ENCODE results near the gene SWT1. TPM values are rescaled to one million over a fixed set of nuclear protein-coding genes. Genes with fewer than 3 reads are reported as not detected.

The SWT1 gene
- polyA plus RNA-seq, 1 of the 3 experiments (the other 2 are of a cell fraction): 1.1 TPM

GRCh38 chr1:185158800-185159199 is 1.8 kb downstream of the SWT1 start (continued):
- TF ChIP-seq CTCF (IDR thresholded peaks at IDR 0.05) (no peak), MEF2A (IDR thresholded peaks at IDR 0.05; ENCODE audit: borderline replicate concordance, low read depth) (no peak), GATA2 (CRISPR knock-in tag; IDR thresholded peaks at IDR 0.05) (no peak)

GRCh38 chr1:185159966-185160365 is 3.0 kb downstream of the SWT1 start:
- TF ChIP-seq EP300 (IDR thresholded peaks at IDR 0.05; ENCODE audit: borderline replicate concordance in 1 of 2, low read depth in 1 of 2, low read length in 1 of 2) (no peak), NRF1 (IDR thresholded peaks at IDR 0.05; ENCODE audit: low read depth, low read length) (no peak), TAF1 (IDR thresholded peaks at IDR 0.05; ENCODE audit: borderline replicate concordance, low read depth, low read length) (no peak), RXRA (IDR thresholded peaks at IDR 0.05; ENCODE audit: borderline replicate concordance, low read depth) (no peak), IRF3 (IDR thresholded peaks at IDR 0.05; ENCODE audit: low read depth, low read length) (no peak), TCF12 (IDR thresholded peaks at IDR 0.05) (no peak), MEF2A (IDR thresholded peaks at IDR 0.05; ENCODE audit: borderline replicate concordance, low read depth) (no peak), EZH2phosphoT487 (IDR thresholded peaks at IDR 0.05; ENCODE audit: borderline replicate concordance, low read depth) (no peak)
- no peak overlapping the region for H3K4me2 ChIP-seq
- ChIA-PET POLR2A (interaction anchor here (0.7 kb wide), 1 partner anchor 143 kb away, joined by 5 read pairs; no protein-coding TSS in a partner anchor), CTCF (interaction anchor here (0.6 to 8.7 kb wide), 4 partner anchors 10 to 437 kb away, joined by 3 to 75 read pairs (median 4); no protein-coding TSS in a partner anchor)
- H3K9me2 ChIP-seq: no peaks in the 10 kb centered on the region
- no peaks in the 10 kb centered on the region for H3K9me3 ChIP-seq
- WGBS (ENCODE audit: low lambda C conversion rate): 95% methylated on average over 3 of the region's 3 CpGs
- H3K79me2 ChIP-seq (ENCODE audit: insufficient read depth): peaks cover 33% of the 10 kb centered on the region
- H4K20me1 ChIP-seq (ENCODE audit: insufficient read depth): no peaks in the 10 kb centered on the region
- DNase-seq: no peak
- peaks cover 3 to 13% of the 10 kb centered on the region in 2 experiments for H3K36me3 ChIP-seq (replicated peaks in 1 of 2; ENCODE audit: control insufficient read depth in 1 of 2, insufficient read depth in 2 of 2, low read length in 1 of 2)
- H2AFZ ChIP-seq (ENCODE audit: low read depth): no peak overlapping the region
- no peaks in the 10 kb centered on the region for H3K27me3 ChIP-seq (ENCODE audit: insufficient read depth)
- H3F3A ChIP-seq (replicated peaks; ENCODE audit: insufficient read depth): peaks cover 5% of the 10 kb centered on the region
- H3K4me1 ChIP-seq (ENCODE audit: control insufficient read depth in 1 of 2, insufficient read depth in 2 of 2, low read depth in 1 of 2, low read length in 1 of 2): peaks cover 5 to 16% of the 10 kb centered on the region in 2 experiments; a peak in 3 of 4 replicates
- H3K27ac ChIP-seq (ENCODE audit: low read depth in 2 of 2, low read length in 1 of 2): no peak overlapping the region
- no peak overlapping the region for H3K4me3 ChIP-seq (ENCODE audit: low read depth in 2 of 2, low read length in 1 of 2)
- H3K9ac ChIP-seq: no peak overlapping the region

GRCh38 chr1:185162491-185162890 is 5.5 kb downstream of the SWT1 start:
- no peak overlapping the region for H2AFZ ChIP-seq (ENCODE audit: low read depth)
- no peak overlapping the region for H3K9ac ChIP-seq
- H3K4me3 ChIP-seq (ENCODE audit: low read depth in 2 of 2, low read length in 1 of 2): no peak overlapping the region
- DNase-seq: no peak
- H3K79me2 ChIP-seq (ENCODE audit: insufficient read depth): peaks cover 19% of the 10 kb centered on the region
- no peak overlapping the region for H3K4me2 ChIP-seq
- H3K4me1 ChIP-seq (ENCODE audit: control insufficient read depth in 1 of 2, insufficient read depth in 2 of 2, low read depth in 1 of 2, low read length in 1 of 2): peaks cover 0 to 9% of the 10 kb centered on the region in 2 experiments; a peak in 2 of 4 replicates
- no peaks in the 10 kb centered on the region for H4K20me1 ChIP-seq (ENCODE audit: insufficient read depth)
- POLR2A ChIA-PET: no interaction called here
- H3K27me3 ChIP-seq (ENCODE audit: insufficient read depth): no peaks in the 10 kb centered on the region
- CTCF ChIA-PET: no interaction called here
- peaks cover 3 to 31% of the 10 kb centered on the region in 2 experiments for H3K36me3 ChIP-seq (replicated peaks in 1 of 2; ENCODE audit: control insufficient read depth in 1 of 2, insufficient read depth in 2 of 2, low read length in 1 of 2)
- WGBS (ENCODE audit: low lambda C conversion rate): 85% methylated on average over 4 of the region's 4 CpGs
- no peaks in the 10 kb centered on the region for H3K9me2 ChIP-seq
- no peaks in the 10 kb centered on the region for H3K9me3 ChIP-seq
- H3F3A ChIP-seq (replicated peaks; ENCODE audit: insufficient read depth): no peaks in the 10 kb centered on the region
- H3K27ac ChIP-seq (ENCODE audit: low read depth in 2 of 2, low read length in 1 of 2): no peak overlapping the region
- no peak for TF ChIP-seq FOSL2 (IDR thresholded peaks at IDR 0.05; ENCODE audit: borderline replicate concordance, low read depth)
- TF ChIP-seq POLR2AphosphoS5 (IDR thresholded peaks at IDR 0.05; ENCODE audit: low read depth, low read length): no peak
- no peak for TF ChIP-seq NFIC (IDR thresholded peaks at IDR 0.05; ENCODE audit: borderline replicate concordance)
- no peak for TF ChIP-seq MXI1 (IDR thresholded peaks at IDR 0.05; ENCODE audit: low read depth, low read length)
- TF ChIP-seq RXRA (IDR thresholded peaks at IDR 0.05; ENCODE audit: borderline replicate concordance, low read depth): no peak
- no peak for TF ChIP-seq SIN3A (IDR thresholded peaks at IDR 0.05; ENCODE audit: borderline replicate concordance, low read depth, low read length)
- TF ChIP-seq REST (IDR thresholded peaks at IDR 0.05; ENCODE audit: low read depth, low read length): no peak
- no peak for TF ChIP-seq GABPA (IDR thresholded peaks at IDR 0.05; ENCODE audit: low read depth)
- TF ChIP-seq TCF12 (IDR thresholded peaks at IDR 0.05): no peak
- TF ChIP-seq NRF1 (IDR thresholded peaks at IDR 0.05; ENCODE audit: low read depth, low read length): no peak
- TF ChIP-seq EZH2phosphoT487 (IDR thresholded peaks at IDR 0.05; ENCODE audit: borderline replicate concordance, low read depth): no peak
- TF ChIP-seq GATA2 (CRISPR knock-in tag; IDR thresholded peaks at IDR 0.05): no peak
- TF ChIP-seq PBX3 (IDR thresholded peaks at IDR 0.05): no peak
